Retinal pigment epithelial cell (primary cell): ENCODE measurements around the gene LCN6.

ENCODE experiments used
- DNase-seq: peaks from one replicate; pipeline ENCODE4 v3.0.0-alpha.2; 2010; ENCODE audit warnings: low read depth
- H3K4me3 ChIP-seq: 2 replicates; pipeline ENCODE4 v1.5.1; 2011; ENCODE audit warnings: mild to moderate bottlenecking, low read length, control low read depth, moderate library complexity
- CTCF ChIP-seq: conservative IDR thresholded peaks from 2 replicates; pipeline ENCODE4 v1.5.1; 2011; ENCODE audit warnings: low read depth, low read length, control low read depth, inconsistent platforms

Gene LCN6

GRCh38 chr9:136732444-136733178 lies 15.7 kb downstream of the LCN6 start:
- TF ChIP-seq CTCF = no peak
- no peak for DNase-seq
- H3K4me3 ChIP-seq = no peak overlapping the region

GRCh38 chr9:136729926-136730325 lies 18.4 kb downstream of the LCN6 start:
- no peak for TF ChIP-seq CTCF
- DNase-seq = no peak
- H3K4me3 ChIP-seq = no peak overlapping the region

- no peak for DNase-seq
- TF ChIP-seq CTCF = no peak
- peak overlapping the region; percentile 59 for H3K4me3 ChIP-seq
Observed at GRCh38 chr9:136729144-136729543, 19.2 kb downstream of the LCN6 start.

GRCh38 chr9:136728548-136729123 lies 19.7 kb downstream of the LCN6 start:
- no peak for DNase-seq
- TF ChIP-seq CTCF = no peak
- peak overlapping the region; percentile 59 for H3K4me3 ChIP-seq

- peak overlapping the region; percentile 97 for H3K4me3 ChIP-seq
- peak; percentile 66 for TF ChIP-seq CTCF
- DNase-seq = peak; percentile 34
Observed at GRCh38 chr9:136728080-136728547, 20.2 kb downstream of the LCN6 start.

GRCh38 chr9:136726631-136727191 lies 21.6 kb downstream of the LCN6 start:
- no peak for DNase-seq
- peak; percentile 52 for TF ChIP-seq CTCF
- H3K4me3 ChIP-seq = peak overlapping the region; percentile 97
